ENCODE results near the gene GP1BA. TPM values are rescaled to one million over a fixed set of nuclear protein-coding genes. Genes with fewer than 3 reads are reported as not detected.
A peak's percentile ranks its signal among the peaks of the same experiment; 100 is the strongest.

Gene GP1BA
- total RNA-seq, 4 donors from 2014 or later: not detected

DNA sequence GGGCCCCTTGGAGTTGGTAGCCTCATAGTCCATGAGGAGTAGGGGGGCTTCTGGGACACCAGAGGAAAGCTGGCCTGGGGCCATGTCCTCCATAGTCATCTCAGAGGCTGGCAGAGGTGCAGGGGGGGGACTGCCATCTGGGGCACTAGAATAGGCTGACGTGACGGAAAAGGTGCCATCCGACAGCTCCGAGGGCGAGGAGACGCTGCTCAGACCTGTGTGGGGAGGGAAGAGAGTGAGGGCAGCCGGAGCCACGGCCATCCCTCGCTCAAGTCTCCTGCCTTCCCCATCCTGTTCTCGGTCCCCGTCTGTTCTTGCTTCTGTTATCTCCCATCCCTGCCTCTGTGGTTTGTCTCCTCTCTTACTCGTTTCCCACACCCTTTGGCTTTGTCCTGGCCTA is 40.2 kb downstream of the GP1BA start:
- H3K4me3 ChIP-seq: no peak overlapping the region
- no peak for ATAC-seq
- H3K9me3 ChIP-seq: no peaks in the 10 kb centered on the region
- H3K27ac ChIP-seq: peak overlapping the region; percentile 88 to 95 (median 94)
- intact Hi-C loops (cut with DNase I; ENCODE audit: low total_unique reads): no loop called here
- no peaks in the 10 kb centered on the region for H3K27me3 ChIP-seq
- peak in 1 of 2 donors; percentile 22 for DNase-seq
- TF ChIP-seq POLR2A (IDR thresholded peaks at IDR 0.05): no peak
- TF ChIP-seq, protein P1, sequence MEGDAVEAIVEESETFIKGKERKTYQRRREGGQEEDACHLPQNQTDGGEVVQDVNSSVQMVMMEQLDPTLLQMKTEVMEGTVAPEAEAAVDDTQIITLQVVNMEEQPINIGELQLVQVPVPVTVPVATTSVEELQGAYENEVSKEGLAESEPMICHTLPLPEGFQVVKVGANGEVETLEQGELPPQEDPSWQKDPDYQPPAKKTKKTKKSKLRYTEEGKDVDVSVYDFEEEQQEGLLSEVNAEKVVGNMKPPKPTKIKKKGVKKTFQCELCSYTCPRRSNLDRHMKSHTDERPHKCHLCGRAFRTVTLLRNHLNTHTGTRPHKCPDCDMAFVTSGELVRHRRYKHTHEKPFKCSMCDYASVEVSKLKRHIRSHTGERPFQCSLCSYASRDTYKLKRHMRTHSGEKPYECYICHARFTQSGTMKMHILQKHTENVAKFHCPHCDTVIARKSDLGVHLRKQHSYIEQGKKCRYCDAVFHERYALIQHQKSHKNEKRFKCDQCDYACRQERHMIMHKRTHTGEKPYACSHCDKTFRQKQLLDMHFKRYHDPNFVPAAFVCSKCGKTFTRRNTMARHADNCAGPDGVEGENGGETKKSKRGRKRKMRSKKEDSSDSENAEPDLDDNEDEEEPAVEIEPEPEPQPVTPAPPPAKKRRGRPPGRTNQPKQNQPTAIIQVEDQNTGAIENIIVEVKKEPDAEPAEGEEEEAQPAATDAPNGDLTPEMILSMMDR (IDR thresholded peaks at IDR 0.05 in 4 of 5, conservative IDR thresholded peaks at IDR 0.05 in 1 of 5): no peak
- in situ Hi-C loops (cut with MboI; ENCODE audit: low sequenced_read_pairs in 4 of 4): no loop called here
- peaks cover 0 to 50% of the 10 kb centered on the region in 2 donors for H3K36me3 ChIP-seq
- peaks cover 41 to 55% of the 10 kb centered on the region in 2 donors for H3K4me1 ChIP-seq

DNA sequence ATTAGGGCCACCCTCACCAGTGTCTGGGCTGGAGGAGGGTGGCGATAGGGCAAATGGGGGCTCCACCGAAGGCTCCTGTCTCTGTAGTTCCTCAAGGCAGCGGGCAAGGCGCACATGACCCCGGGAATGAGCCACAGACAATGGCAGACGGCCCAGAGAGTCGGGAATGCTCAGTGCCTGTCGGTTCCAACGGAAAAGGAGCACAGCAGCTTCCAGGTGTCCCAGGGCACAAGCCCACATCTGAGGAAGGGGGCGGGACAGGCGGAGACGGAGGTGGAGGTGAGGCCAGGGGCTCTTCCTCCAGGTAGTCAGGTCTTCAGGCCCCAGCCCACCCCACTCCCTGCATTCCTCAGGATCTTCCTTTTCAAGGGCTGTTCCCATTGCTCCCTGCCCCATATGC is 40.7 kb downstream of the GP1BA start:
- in situ Hi-C loops (cut with MboI; ENCODE audit: low sequenced_read_pairs in 4 of 4): no loop called here

DNA sequence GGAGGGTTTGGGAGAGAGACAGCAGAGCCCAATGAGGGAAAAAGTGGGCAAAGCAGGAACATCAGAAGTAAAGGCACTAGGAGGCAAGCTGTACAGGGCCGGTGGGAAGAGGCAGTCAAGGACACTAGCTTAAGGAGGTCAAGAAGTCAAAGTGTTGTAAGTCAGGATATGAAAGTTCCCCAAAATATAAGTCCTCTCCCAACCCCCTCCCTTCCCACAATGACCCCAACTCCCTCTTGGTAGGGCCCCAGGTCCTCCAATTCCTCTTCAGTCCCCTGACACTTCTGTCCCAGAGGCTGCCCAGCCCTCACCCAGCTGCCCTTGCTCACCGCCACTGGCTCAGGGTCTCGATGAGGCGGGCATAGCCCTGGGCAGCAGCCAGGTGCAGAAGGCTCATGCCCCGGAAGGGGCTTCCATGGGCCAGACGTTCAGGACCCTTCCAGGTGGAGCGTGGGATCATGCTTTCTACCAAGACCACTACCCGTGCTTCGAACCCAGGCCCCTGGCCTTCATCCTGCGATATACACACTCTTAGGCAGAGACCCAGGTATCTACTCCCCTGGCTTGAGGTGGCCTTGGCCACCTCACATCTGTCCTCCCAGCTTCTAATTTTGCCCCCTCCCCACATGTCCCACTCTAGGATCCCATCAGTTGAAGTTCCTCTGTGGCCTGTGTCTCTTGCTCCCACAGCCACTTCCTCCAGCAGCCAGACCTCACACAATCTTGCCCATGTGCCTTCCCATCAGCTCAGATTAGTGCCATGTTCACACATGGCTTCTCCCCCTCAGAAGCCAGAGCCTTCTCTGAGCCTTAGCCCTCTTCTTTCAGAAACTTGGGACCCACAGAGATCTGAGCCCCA is 41.4 kb downstream of the GP1BA start:
- H3K27me3 ChIP-seq: no peaks in the 10 kb centered on the region
- intact Hi-C loops (cut with DNase I; ENCODE audit: low total_unique reads) (loop anchor here (1.0 kb wide), 1 partner anchor 28 kb away; no protein-coding TSS in a partner anchor), in situ Hi-C loops (cut with MboI; ENCODE audit: low sequenced_read_pairs in 4 of 4) (no loop called here)
- peaks cover 0 to 62% of the 10 kb centered on the region in 2 donors for H3K36me3 ChIP-seq
- DNase-seq (no peak), ATAC-seq (peak; percentile 1 to 15)
- peak overlapping the region; percentile 88 to 95 (median 94) for H3K27ac ChIP-seq
- peaks cover 34 to 49% of the 10 kb centered on the region in 2 donors for H3K4me1 ChIP-seq
- H3K9me3 ChIP-seq: no peaks in the 10 kb centered on the region
- H3K4me3 ChIP-seq: peak overlapping the region in 2 of 4 donors; percentile 6 to 14
- no peak for TF ChIP-seq POLR2A (IDR thresholded peaks at IDR 0.05)
- TF ChIP-seq, protein P1 (IDR thresholded peaks at IDR 0.05 in 4 of 5, conservative IDR thresholded peaks at IDR 0.05 in 1 of 5): no peak

More for the DNA sequence above, 40.7 kb downstream of the GP1BA start:
- H3K4me1 ChIP-seq: peaks cover 41 to 55% of the 10 kb centered on the region in 2 donors
- TF ChIP-seq POLR2A (IDR thresholded peaks at IDR 0.05): no peak
- TF ChIP-seq, protein P1 (IDR thresholded peaks at IDR 0.05 in 4 of 5, conservative IDR thresholded peaks at IDR 0.05 in 1 of 5): no peak
- no peak overlapping the region for H3K4me3 ChIP-seq
- no peak for ATAC-seq
- H3K27ac ChIP-seq: peak overlapping the region; percentile 88 to 95 (median 94)
- intact Hi-C loops (cut with DNase I; ENCODE audit: low total_unique reads): no loop called here
- no peaks in the 10 kb centered on the region for H3K9me3 ChIP-seq
- DNase-seq: peak in 1 of 2 donors; percentile 70
- H3K27me3 ChIP-seq: no peaks in the 10 kb centered on the region
- H3K36me3 ChIP-seq: peaks cover 0 to 54% of the 10 kb centered on the region in 2 donors

DNA sequence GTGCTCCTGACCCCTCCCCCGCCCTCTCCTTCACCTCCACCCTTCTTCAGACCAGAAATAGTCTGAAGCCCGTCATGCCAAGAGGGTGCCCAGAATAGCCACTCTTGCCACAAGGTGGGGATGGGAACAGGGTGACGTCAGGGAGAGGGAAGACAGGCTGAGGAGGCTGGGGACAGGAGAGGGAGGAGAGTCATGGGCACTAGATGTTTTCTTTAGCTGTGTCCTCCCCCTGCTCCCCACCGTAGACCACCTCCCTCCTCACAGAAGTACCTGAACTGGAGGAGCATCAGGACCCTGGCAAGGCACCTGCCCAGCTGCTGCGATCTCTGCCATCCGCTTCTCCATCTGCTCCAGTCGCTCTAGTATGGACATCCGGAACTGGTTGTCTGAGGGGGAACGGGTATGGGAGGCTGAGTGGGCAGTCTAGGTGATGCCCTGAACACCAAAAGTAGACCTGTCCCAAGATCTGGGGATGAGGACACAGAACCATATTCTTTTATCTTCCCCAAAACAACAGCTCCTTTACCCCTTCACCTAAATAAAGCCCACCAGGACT is 42.1 kb downstream of the GP1BA start:
- in situ Hi-C loops (cut with MboI; ENCODE audit: low sequenced_read_pairs in 4 of 4) (no loop called here), intact Hi-C loops (cut with DNase I; ENCODE audit: low total_unique reads) (loop anchor here (1.0 kb wide), 1 partner anchor 27 kb away; no protein-coding TSS in a partner anchor)
- peaks cover 0 to 68% of the 10 kb centered on the region in 2 donors for H3K36me3 ChIP-seq
- H3K9me3 ChIP-seq: no peaks in the 10 kb centered on the region
- TF ChIP-seq, protein P1 (IDR thresholded peaks at IDR 0.05 in 4 of 5, conservative IDR thresholded peaks at IDR 0.05 in 1 of 5): no peak
- TF ChIP-seq POLR2A (IDR thresholded peaks at IDR 0.05): peak; percentile 80 to 83
- H3K27ac ChIP-seq: peak overlapping the region; percentile 88 to 95 (median 94)
- no peaks in the 10 kb centered on the region for H3K27me3 ChIP-seq
- DNase-seq (peak; percentile 81 to 94), ATAC-seq (peak; percentile 96)
- H3K4me1 ChIP-seq: peaks cover 27 to 42% of the 10 kb centered on the region in 2 donors
- H3K4me3 ChIP-seq: peak overlapping the region in 2 of 4 donors; percentile 11 to 14
